Measurements from ENCODE around the gene ALDH9A1.
"Not testable (repeated sequence)": the region's sequence is repeated elsewhere in the genome, so short reads cannot be mapped to it uniquely, and the experiment has no call there.

Gene ALDH9A1

GRCh38 chr1:165647517-165647916 is 50.8 kb downstream of the ALDH9A1 start:
- Histone ChIP-seq H3K4me3 (ENCODE audit: insufficient read depth, low read depth, low read length) (no peak overlapping the region), H3K9me3 (ENCODE audit: control insufficient read depth, low read length) (no peaks in the 10 kb centered on the region), H3K4me1 (ENCODE audit: control insufficient read depth, insufficient read depth, low read length) (no peaks in the 10 kb centered on the region), H3K36me3 (ENCODE audit: control insufficient read depth, insufficient read depth, low read length) (no peaks in the 10 kb centered on the region), H3K27ac (ENCODE audit: insufficient read depth, low read depth, low read length, poor library complexity, severe bottlenecking) (no peak overlapping the region), H3K27me3 (ENCODE audit: control insufficient read depth, insufficient read depth, low read length, poor library complexity, severe bottlenecking) (no peaks in the 10 kb centered on the region)

- H3K9me3 ChIP-seq (ENCODE audit: control insufficient read depth, low read length): no peaks in the 10 kb centered on the region
- no peak overlapping the region for H3K27ac ChIP-seq (ENCODE audit: insufficient read depth, low read depth, low read length, poor library complexity, severe bottlenecking)
- H3K27me3 ChIP-seq (ENCODE audit: control insufficient read depth, insufficient read depth, low read length, poor library complexity, severe bottlenecking): no peaks in the 10 kb centered on the region
- H3K4me1 ChIP-seq (ENCODE audit: control insufficient read depth, insufficient read depth, low read length): no peaks in the 10 kb centered on the region
- WGBS, 2 experiments: 93 to 94% methylated on average over 7 of the region's 8 CpGs
- no peak overlapping the region for H3K4me3 ChIP-seq (ENCODE audit: insufficient read depth, low read depth, low read length)
- no peaks in the 10 kb centered on the region for H3K36me3 ChIP-seq (ENCODE audit: control insufficient read depth, insufficient read depth, low read length)
Observed at GRCh38 chr1:165645654-165646366, 52.6 kb downstream of the ALDH9A1 start.

GRCh38 chr1:165644064-165644735 is 54.2 kb downstream of the ALDH9A1 start:
- no peaks in the 10 kb centered on the region for H3K27me3 ChIP-seq (ENCODE audit: control insufficient read depth, insufficient read depth, low read length, poor library complexity, severe bottlenecking)
- no peak overlapping the region for H3K27ac ChIP-seq (ENCODE audit: insufficient read depth, low read depth, low read length, poor library complexity, severe bottlenecking)
- no peaks in the 10 kb centered on the region for H3K4me1 ChIP-seq (ENCODE audit: control insufficient read depth, insufficient read depth, low read length)
- H3K9me3 ChIP-seq (ENCODE audit: control insufficient read depth, low read length): no peaks in the 10 kb centered on the region
- H3K4me3 ChIP-seq (ENCODE audit: insufficient read depth, low read depth, low read length): no peak overlapping the region
- H3K36me3 ChIP-seq (ENCODE audit: control insufficient read depth, insufficient read depth, low read length): no peaks in the 10 kb centered on the region
- WGBS, 2 experiments: no CpG with 5 or more reads among the region's 2 CpGs

GRCh38 chr1:165641231-165641987 is 57.0 kb downstream of the ALDH9A1 start:
- no peaks in the 10 kb centered on the region for H3K27me3 ChIP-seq (ENCODE audit: control insufficient read depth, insufficient read depth, low read length, poor library complexity, severe bottlenecking)
- no peaks in the 10 kb centered on the region for H3K9me3 ChIP-seq (ENCODE audit: control insufficient read depth, low read length)
- peaks cover 3% of the 10 kb centered on the region for H3K4me1 ChIP-seq (ENCODE audit: control insufficient read depth, insufficient read depth, low read length)
- no peaks in the 10 kb centered on the region for H3K36me3 ChIP-seq (ENCODE audit: control insufficient read depth, insufficient read depth, low read length)
- H3K27ac ChIP-seq (ENCODE audit: insufficient read depth, low read depth, low read length, poor library complexity, severe bottlenecking): no peak overlapping the region
- 92 to 100% methylated on average over 1 to 2 of the region's 2 CpGs for WGBS, 2 experiments
- no peak overlapping the region for H3K4me3 ChIP-seq (ENCODE audit: insufficient read depth, low read depth, low read length)

GRCh38 chr1:165639821-165640623 is 58.3 kb downstream of the ALDH9A1 start:
- H3K4me1 ChIP-seq (ENCODE audit: control insufficient read depth, insufficient read depth, low read length): peaks cover 7% of the 10 kb centered on the region
- WGBS, 2 experiments: 90 to 94% methylated on average over 1 of the region's 1 CpG
- H3K27ac ChIP-seq (ENCODE audit: insufficient read depth, low read depth, low read length, poor library complexity, severe bottlenecking): no peak overlapping the region
- H3K36me3 ChIP-seq (ENCODE audit: control insufficient read depth, insufficient read depth, low read length): no peaks in the 10 kb centered on the region
- H3K27me3 ChIP-seq (ENCODE audit: control insufficient read depth, insufficient read depth, low read length, poor library complexity, severe bottlenecking): no peaks in the 10 kb centered on the region
- H3K4me3 ChIP-seq (ENCODE audit: insufficient read depth, low read depth, low read length): no peak overlapping the region
- H3K9me3 ChIP-seq (ENCODE audit: control insufficient read depth, low read length): no peaks in the 10 kb centered on the region

- H3K36me3 ChIP-seq (ENCODE audit: control insufficient read depth, insufficient read depth, low read length); H3K27ac ChIP-seq (ENCODE audit: insufficient read depth, low read depth, low read length, poor library complexity, severe bottlenecking); H3K9me3 ChIP-seq (ENCODE audit: control insufficient read depth, low read length); H3K4me3 ChIP-seq (ENCODE audit: insufficient read depth, low read depth, low read length); H3K27me3 ChIP-seq (ENCODE audit: control insufficient read depth, insufficient read depth, low read length, poor library complexity, severe bottlenecking); H3K4me1 ChIP-seq (ENCODE audit: control insufficient read depth, insufficient read depth, low read length): not testable (repeated sequence)
- WGBS, 2 experiments: 87 to 91% methylated on average over 7 of the region's 7 CpGs
Observed at GRCh38 chr1:165638211-165638610, 60.2 kb downstream of the ALDH9A1 start.

- Histone ChIP-seq H3K4me3 (ENCODE audit: insufficient read depth, low read depth, low read length) (no peak overlapping the region), H3K4me1 (ENCODE audit: control insufficient read depth, insufficient read depth, low read length) (peaks cover 15% of the 10 kb centered on the region), H3K36me3 (ENCODE audit: control insufficient read depth, insufficient read depth, low read length) (no peaks in the 10 kb centered on the region), H3K9me3 (ENCODE audit: control insufficient read depth, low read length) (no peaks in the 10 kb centered on the region), H3K27me3 (ENCODE audit: control insufficient read depth, insufficient read depth, low read length, poor library complexity, severe bottlenecking) (no peaks in the 10 kb centered on the region), H3K27ac (ENCODE audit: insufficient read depth, low read depth, low read length, poor library complexity, severe bottlenecking) (no peak overlapping the region)
- 73 to 82% methylated on average over 1 of the region's 1 CpG for WGBS, 2 experiments
Observed at GRCh38 chr1:165637427-165637826, 60.9 kb downstream of the ALDH9A1 start.

- Histone ChIP-seq H3K27me3 (ENCODE audit: control insufficient read depth, insufficient read depth, low read length, poor library complexity, severe bottlenecking) (no peaks in the 10 kb centered on the region), H3K4me1 (ENCODE audit: control insufficient read depth, insufficient read depth, low read length) (peaks cover 20% of the 10 kb centered on the region)
Observed at GRCh38 chr1:165635823-165636222, 62.5 kb downstream of the ALDH9A1 start.

GRCh38 chr1:165635329-165635728 is 63.0 kb downstream of the ALDH9A1 start:
- Histone ChIP-seq H3K36me3 (ENCODE audit: control insufficient read depth, insufficient read depth, low read length) (no peaks in the 10 kb centered on the region), H3K9me3 (ENCODE audit: control insufficient read depth, low read length) (no peaks in the 10 kb centered on the region), H3K27me3 (ENCODE audit: control insufficient read depth, insufficient read depth, low read length, poor library complexity, severe bottlenecking) (no peaks in the 10 kb centered on the region), H3K4me3 (ENCODE audit: insufficient read depth, low read depth, low read length) (no peak overlapping the region), H3K4me1 (ENCODE audit: control insufficient read depth, insufficient read depth, low read length) (peaks cover 20% of the 10 kb centered on the region), H3K27ac (ENCODE audit: insufficient read depth, low read depth, low read length, poor library complexity, severe bottlenecking) (no peak overlapping the region)
- 32 to 45% methylated on average over 1 to 2 of the region's 2 CpGs for WGBS, 2 experiments

More at GRCh38 chr1:165635823-165636222, 62.5 kb downstream of the ALDH9A1 start:
- H3K27ac ChIP-seq (ENCODE audit: insufficient read depth, low read depth, low read length, poor library complexity, severe bottlenecking): no peak overlapping the region
- no peak overlapping the region for H3K4me3 ChIP-seq (ENCODE audit: insufficient read depth, low read depth, low read length)
- 80 to 98% methylated on average over 1 to 2 of the region's 2 CpGs for WGBS, 2 experiments
- no peaks in the 10 kb centered on the region for H3K36me3 ChIP-seq (ENCODE audit: control insufficient read depth, insufficient read depth, low read length)
- H3K9me3 ChIP-seq (ENCODE audit: control insufficient read depth, low read length): no peaks in the 10 kb centered on the region
